ENCODE measurements around the gene COL5A3.
"Not testable (repeated sequence)": the region's sequence is repeated elsewhere in the genome, so short reads cannot be mapped to it uniquely, and the experiment has no call there.

COL5A3 gene

GRCh38 chr19:9968820-9969687 is 41.2 kb downstream of the COL5A3 start:
- no peak for FAIRE-seq

DNA sequence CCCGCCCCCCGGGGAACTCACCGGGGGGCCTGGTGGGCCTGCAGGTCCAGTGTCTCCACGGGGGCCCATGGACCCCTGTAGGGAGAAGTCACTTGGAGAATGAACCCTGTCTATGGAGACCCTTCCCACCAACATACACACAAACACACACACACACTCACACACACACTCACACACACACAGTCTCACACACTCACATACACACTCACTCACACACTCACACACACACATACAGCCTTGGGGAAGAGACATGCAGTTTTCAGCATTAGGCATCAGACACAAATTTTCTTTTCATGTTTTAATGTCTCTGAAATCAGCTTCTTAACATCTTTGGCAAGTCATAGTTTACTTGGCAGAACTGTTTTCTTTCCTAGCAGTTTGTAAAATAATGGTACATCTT is 43.0 kb downstream of the COL5A3 start:
- FAIRE-seq = no peak

- FAIRE-seq = no peak
Measured at GRCh38 chr19:9966448-9966847, 43.9 kb downstream of the COL5A3 start.

- FAIRE-seq = no peak
Measured at GRCh38 chr19:9966024-9966423, 44.3 kb downstream of the COL5A3 start.

GRCh38 chr19:9962623-9963290 is 47.5 kb downstream of the COL5A3 start:
- no peak for FAIRE-seq

- FAIRE-seq = no peak
Measured at GRCh38 chr19:9961103-9961502, 49.2 kb downstream of the COL5A3 start.

GRCh38 chr19:9958379-9958821 is 51.9 kb downstream of the COL5A3 start:
- FAIRE-seq = no peak

GRCh38 chr19:9956956-9957355 is 53.3 kb downstream of the COL5A3 start:
- no peak for FAIRE-seq

- no peak for FAIRE-seq
Measured at GRCh38 chr19:9953802-9954542, 56.3 kb downstream of the COL5A3 start.

- no peak for FAIRE-seq
Measured at GRCh38 chr19:9952276-9952675, 58.0 kb downstream of the COL5A3 start.

- no peak for FAIRE-seq
Measured at GRCh38 chr19:9947441-9947840, 62.9 kb downstream of the COL5A3 start.

- FAIRE-seq = not testable (repeated sequence)
Measured at GRCh38 chr19:9946528-9947125, 63.7 kb downstream of the COL5A3 start.

DNA sequence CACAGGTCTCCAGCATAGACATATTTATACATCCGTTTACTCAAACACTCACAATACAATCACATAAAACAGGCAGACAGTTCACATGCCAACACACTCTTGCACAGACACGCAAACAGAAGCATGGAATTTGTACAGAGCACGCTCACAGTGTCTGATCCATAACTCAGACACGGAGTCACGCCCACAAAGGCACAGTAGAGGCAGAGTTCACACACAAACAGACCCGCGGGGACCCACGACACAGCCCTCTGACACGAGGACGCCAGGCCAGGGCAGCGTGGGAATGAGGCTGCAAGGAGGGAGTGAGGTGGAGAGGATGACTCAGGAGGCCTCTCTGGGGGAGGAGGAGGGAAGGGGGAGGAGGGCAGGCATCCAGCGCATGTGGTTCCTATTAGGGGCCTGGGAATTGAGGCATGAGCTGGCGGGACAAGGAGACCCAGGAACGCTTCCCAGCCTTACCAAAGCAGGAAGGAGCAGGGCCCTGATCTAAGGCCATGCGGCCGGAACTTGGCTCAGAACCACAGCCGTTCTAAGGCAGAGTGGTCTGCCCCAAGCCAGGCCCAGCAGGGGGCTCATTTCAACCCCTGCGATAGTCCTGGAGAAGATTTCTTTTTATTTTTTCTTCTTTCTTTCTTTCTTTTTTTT is 64.9 kb downstream of the COL5A3 start:
- no peak for FAIRE-seq

DNA sequence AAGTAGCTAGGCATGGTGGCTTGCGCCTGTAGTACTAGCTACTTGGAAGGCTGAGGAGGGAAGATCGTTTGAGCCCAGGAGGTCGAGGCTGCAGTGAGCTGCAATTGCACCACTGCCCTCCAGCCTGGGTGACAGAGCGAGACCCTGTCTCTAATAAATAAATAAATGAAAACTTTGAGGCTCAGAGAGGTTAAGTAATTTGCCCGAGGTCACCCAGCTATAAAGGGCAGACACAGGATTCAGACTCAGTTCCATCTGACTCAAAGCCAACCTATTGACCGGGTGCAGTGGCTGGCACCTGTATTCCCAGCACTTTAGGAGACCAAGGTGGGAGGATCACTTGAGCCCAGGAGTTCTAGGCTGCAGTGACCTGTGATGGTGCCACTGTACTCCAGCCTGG is 66.6 kb downstream of the COL5A3 start:
- no peak for FAIRE-seq

GRCh38 chr19:9941671-9942070 is 68.6 kb downstream of the COL5A3 start:
- no peak for FAIRE-seq

DNA sequence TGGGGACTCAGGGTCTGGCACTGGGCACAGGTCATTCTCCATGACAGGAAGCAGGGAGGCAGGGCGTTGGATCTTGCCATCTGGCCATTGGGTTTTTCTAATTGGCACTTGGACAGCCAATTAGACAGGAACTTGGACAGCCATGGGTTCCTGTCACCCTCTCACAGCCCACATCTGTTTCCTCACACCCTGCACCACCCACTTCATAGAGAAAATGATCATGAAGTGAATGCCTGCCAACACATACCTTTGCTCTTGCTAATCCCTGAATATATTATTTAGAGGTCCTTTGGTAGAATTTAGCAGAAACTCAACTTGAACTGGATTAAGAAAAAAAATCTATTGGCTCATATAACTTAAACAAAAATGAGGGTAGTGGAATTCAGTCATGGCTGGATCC is 69.1 kb downstream of the COL5A3 start:
- FAIRE-seq = no peak

GRCh38 chr19:9940778-9941177 is 69.5 kb downstream of the COL5A3 start:
- no peak for FAIRE-seq

DNA sequence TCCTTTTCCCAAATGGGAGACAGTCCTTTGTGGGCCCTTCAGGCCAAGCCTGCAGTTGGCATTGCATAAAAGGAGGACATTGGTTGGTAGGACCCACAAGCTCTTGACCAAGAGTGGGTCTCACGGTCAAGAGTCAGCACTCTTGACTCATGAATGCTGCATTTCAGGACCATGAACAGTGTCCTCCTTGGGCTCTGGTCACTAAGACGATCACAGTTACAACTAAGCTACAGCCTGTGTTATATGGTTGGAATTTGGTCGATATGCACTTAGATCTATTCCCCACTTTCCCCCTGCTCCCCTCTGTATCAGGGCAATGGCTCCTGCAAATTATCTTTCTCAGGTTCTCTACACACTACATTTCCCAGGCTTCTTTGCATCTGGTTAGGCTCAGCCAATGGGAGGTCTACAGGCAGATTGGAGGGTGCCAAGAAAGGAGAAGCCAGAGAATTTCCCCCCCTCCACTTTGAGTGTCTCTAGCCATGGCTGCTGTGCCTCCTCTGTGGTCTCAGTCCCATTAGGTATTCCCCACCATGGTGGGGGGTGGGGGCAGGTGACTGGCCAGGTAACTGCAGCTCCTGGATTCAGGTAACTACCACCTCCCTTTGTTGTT is 70.9 kb downstream of the COL5A3 start:
- FAIRE-seq = no peak

DNA sequence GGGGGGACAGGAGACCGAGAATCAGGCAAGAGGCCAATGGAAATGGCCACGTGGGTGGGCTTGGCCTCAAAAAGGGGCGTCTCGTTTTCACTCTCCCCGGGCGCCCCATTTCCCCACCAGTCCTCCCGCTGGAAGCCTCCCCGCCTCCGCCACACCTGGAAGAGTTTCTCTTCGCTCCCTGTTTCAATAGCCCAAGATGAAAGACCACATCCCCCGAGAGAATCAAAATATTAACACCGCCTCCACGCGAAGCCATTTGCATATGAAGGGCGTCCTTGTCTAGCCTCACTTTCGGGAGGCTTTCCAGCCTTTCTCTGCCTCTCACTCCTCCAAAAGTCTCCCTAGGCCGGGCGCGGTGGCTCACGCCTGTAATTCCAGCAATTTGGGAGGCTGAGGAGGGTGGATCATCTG is 73.3 kb downstream of the COL5A3 start:
- FAIRE-seq = no peak

GRCh38 chr19:9936326-9937000 is 73.8 kb downstream of the COL5A3 start, which contains the start of gene OLFM2:
OLFM2 (minus strand) TSS chr19:9936515; CDS start chr19:9936366, 149 bp downstream.
- FAIRE-seq = no peak

Measured in G401.6 (cell line).